NOMO-1 treated with dmso at 0.1 percent for 144 hours (cell line): ENCODE results near the gene INO80E.
"Not testable (repeated sequence)": the region's sequence is repeated elsewhere in the genome, so short reads cannot be mapped to it uniquely, and the experiment has no call there.

Source experiments
- DNase-seq: peaks from one replicate; lab custom pipeline; 2025; ENCODE audit not compliant: unreplicated experiment; lab: John Stamatoyannopoulos, UW

INO80E gene

GRCh38 chr16:29995911-29996765, at the start of gene INO80E:
INO80E (plus strand) TSS chr16:29996241; CDS start chr16:29996311, 70 bp downstream.
- DNase-seq = peak; percentile 92

GRCh38 chr16:29947897-29948296, 48.1 kb upstream of the INO80E start:
- no peak for DNase-seq

- no peak for DNase-seq
These were observed 45.1 kb upstream of the INO80E start for GRCh38 chr16:29950806-29951461.

- no peak for DNase-seq
These were observed 44.2 kb upstream of the INO80E start for GRCh38 chr16:29951625-29952365.

GRCh38 chr16:29958756-29959155, 37.3 kb upstream of the INO80E start:
- DNase-seq = no peak

- no peak for DNase-seq
These were observed 36.7 kb upstream of the INO80E start for GRCh38 chr16:29959293-29959692.

- DNase-seq = not testable (repeated sequence)
These were observed 36.2 kb upstream of the INO80E start for GRCh38 chr16:29959821-29960220.

- no peak for DNase-seq
These were observed 34.9 kb upstream of the INO80E start for GRCh38 chr16:29961127-29961478.

GRCh38 chr16:29961479-29962343, 34.3 kb upstream of the INO80E start, which contains the start of gene TMEM219:
TMEM219 (plus strand) TSS chr16:29962079; CDS start chr16:29963144, 1,065 bp downstream.
- peak; percentile 74 for DNase-seq

- peak; percentile 2 for DNase-seq
These were observed 33.6 kb upstream of the INO80E start for GRCh38 chr16:29962344-29962994.

GRCh38 chr16:29963021-29963743, 32.9 kb upstream of the INO80E start:
- no peak for DNase-seq

GRCh38 chr16:29968205-29968604, 27.8 kb upstream of the INO80E start:
- DNase-seq = no peak

GRCh38 chr16:29971304-29971703, 24.7 kb upstream of the INO80E start:
- no peak for DNase-seq

GRCh38 chr16:29972500-29972899, 23.5 kb upstream of the INO80E start:
- DNase-seq = no peak

- no peak for DNase-seq
These were observed 23.1 kb upstream of the INO80E start for GRCh38 chr16:29972992-29973383.

- DNase-seq = peak; percentile 99
These were observed 22.4 kb upstream of the INO80E start, which contains the start of gene TAOK2 for GRCh38 chr16:29973384-29974246. TAOK2 (plus strand) TSS chr16:29973868; CDS start chr16:29977773, 3,905 bp downstream.

GRCh38 chr16:29974291-29975133, 21.5 kb upstream of the INO80E start:
- no peak for DNase-seq
